Retinal pigment epithelial cell (primary cell): ENCODE results near the gene PCSK5.
A peak's percentile ranks its signal among the peaks of the same experiment; 100 is the strongest.

ENCODE experiments used
- DNase-seq: peaks from one replicate; pipeline ENCODE4 v3.0.0-alpha.2; 2010; ENCODE audit warnings: low read depth
- H3K4me3 ChIP-seq: 2 replicates; pipeline ENCODE4 v1.5.1; 2011; ENCODE audit warnings: mild to moderate bottlenecking, low read length, control low read depth, moderate library complexity
- TF ChIP-seq, protein P1 (sequence below): conservative IDR thresholded peaks from 2 replicates; pipeline ENCODE4 v1.5.1; 2011; ENCODE audit warnings: low read depth, low read length, control low read depth, inconsistent platforms

The PCSK5 gene

DNA sequence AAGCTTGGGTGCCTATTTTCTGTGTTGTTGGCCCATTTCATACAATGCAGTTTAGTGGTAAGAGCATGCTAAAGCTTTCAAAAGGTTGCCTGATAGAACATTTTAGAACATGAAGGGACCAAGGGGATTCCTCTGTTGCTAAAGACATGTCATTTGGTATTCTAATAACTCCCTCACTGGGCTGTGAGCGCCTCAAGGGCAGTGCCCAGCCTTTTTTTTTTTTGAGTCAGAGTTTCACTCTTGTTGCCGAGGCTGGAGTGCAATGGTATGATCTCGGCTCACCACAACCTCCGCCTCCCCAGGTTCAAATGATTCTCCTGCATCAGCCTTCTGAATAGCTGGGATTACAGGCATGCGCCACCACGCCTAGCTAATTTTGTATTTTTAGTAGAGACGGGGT lies 77.1 kb downstream of the PCSK5 start:
- H3K4me3 ChIP-seq: no peak overlapping the region
- TF ChIP-seq, protein P1, sequence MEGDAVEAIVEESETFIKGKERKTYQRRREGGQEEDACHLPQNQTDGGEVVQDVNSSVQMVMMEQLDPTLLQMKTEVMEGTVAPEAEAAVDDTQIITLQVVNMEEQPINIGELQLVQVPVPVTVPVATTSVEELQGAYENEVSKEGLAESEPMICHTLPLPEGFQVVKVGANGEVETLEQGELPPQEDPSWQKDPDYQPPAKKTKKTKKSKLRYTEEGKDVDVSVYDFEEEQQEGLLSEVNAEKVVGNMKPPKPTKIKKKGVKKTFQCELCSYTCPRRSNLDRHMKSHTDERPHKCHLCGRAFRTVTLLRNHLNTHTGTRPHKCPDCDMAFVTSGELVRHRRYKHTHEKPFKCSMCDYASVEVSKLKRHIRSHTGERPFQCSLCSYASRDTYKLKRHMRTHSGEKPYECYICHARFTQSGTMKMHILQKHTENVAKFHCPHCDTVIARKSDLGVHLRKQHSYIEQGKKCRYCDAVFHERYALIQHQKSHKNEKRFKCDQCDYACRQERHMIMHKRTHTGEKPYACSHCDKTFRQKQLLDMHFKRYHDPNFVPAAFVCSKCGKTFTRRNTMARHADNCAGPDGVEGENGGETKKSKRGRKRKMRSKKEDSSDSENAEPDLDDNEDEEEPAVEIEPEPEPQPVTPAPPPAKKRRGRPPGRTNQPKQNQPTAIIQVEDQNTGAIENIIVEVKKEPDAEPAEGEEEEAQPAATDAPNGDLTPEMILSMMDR: no peak
- DNase-seq: no peak

- H3K4me3 ChIP-seq: no peak overlapping the region
- DNase-seq: no peak
- TF ChIP-seq, protein P1: no peak
Measured at GRCh38 chr9:75974016-75974766, 83.7 kb downstream of the PCSK5 start.

DNA sequence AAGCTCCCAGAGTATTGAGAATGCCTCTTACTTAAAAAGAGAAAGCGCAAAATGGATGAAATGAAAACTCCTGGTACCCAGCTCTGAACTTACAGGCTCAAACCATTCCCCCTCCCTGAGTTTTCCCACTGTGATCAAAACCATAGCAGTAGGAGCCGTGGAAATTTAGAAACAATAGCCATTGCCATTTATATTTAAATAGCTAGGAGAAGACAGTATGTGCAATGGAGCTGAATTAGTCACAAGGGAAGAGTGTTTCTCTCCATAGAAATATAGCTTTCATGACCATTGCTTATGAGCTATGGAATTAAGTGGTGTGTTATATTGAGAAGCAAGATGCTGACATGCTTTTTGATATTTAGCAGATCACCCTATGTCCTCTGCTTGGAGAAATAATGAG lies 84.6 kb downstream of the PCSK5 start:
- H3K4me3 ChIP-seq: no peak overlapping the region
- no peak for DNase-seq
- TF ChIP-seq, protein P1: no peak

DNA sequence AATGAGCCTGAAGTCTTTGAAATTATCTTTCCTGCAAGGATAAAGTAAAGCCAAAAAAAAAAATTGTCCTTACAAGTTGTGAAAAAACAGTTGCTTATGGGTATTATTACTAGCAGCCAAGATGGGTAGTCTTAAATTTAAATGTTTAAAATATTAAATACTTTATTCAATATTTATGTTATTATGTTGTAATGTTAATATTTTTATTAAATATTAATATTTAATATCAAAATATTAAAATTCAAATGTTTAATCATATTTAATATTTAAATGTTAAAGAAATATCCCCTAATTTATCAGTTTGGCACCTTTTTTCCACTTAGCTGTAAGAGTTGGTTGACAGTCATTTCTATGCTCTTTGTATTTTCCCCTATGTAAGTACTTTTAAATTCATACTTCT lies 86.1 kb downstream of the PCSK5 start:
- H3K4me3 ChIP-seq: no peak overlapping the region
- TF ChIP-seq, protein P1: no peak
- no peak for DNase-seq

- DNase-seq: no peak
- no peak overlapping the region for H3K4me3 ChIP-seq
- TF ChIP-seq, protein P1: peak; percentile 46
Measured at GRCh38 chr9:75979362-75979761, 88.9 kb downstream of the PCSK5 start.

- no peak overlapping the region for H3K4me3 ChIP-seq
- no peak for DNase-seq
- TF ChIP-seq, protein P1: no peak
Measured at GRCh38 chr9:75983319-75984045, 93.0 kb downstream of the PCSK5 start.

- H3K4me3 ChIP-seq: no peak overlapping the region
- TF ChIP-seq, protein P1: no peak
- DNase-seq: no peak
Measured at GRCh38 chr9:75985515-75985914, 95.0 kb downstream of the PCSK5 start.
